Measurements from ENCODE around the gene GBX2.

GBX2 gene

DNA sequence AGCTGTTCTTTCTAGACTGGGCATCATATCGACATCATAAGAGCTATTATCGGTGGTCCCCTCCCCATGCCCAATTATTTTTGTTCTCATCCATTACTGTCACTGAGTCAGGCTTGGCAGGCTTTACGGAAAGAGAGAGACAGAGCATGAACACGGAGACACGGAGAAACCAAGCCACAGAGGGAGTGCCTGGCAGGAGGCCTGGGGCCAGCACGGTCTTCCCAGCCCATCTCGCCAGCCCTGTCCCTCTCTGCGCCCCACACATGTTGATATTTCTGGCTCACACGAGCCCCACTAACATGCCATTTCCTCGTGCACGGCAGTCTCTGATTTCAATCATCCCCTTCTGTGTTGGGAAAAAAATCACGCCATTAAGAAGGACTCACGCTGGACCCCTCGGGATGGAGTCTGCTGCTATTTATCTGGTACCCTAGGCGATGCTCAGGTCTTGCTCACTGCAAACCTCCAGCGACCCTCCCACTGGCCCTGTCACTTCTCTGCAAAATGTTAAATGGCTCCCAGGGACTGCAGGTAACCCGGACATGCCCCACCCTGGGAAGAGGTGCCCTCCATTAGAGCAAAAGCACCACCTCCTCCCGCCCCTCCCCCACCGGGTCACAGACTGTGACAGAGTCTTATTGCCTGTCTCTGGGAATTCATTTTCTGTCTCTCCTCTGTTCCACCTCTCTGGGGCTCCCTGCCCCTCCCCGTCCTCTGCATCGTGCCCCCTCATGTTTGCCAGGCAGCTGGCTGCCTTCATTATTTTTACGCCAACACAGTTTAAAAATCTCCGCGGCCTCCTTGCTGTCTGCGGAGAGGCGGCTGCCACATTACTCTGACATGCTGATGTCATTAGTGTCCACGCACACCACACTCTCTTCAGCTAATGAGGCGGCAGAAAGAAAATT lies 40.1 kb upstream of the GBX2 start:
- Histone ChIP-seq H3K27me3 (ENCODE audit: control insufficient read depth, insufficient read depth, low read length) (no peaks in the 10 kb centered on the region), H3K4me3 (ENCODE audit: low read depth, low read length) (no peak overlapping the region), H3K27ac (ENCODE audit: low read depth, low read length) (no peak overlapping the region), H3K9ac (ENCODE audit: low read length) (no peak overlapping the region), H3K36me3 (ENCODE audit: control insufficient read depth, insufficient read depth, low read length) (no peaks in the 10 kb centered on the region), H3K4me1 (ENCODE audit: control insufficient read depth, insufficient read depth, low read length) (peaks cover 21% of the 10 kb centered on the region), H3K9me3 (ENCODE audit: control insufficient read depth, insufficient read depth, low read depth, low read length) (no peaks in the 10 kb centered on the region; the same call in 1 of the 2 replicates)

DNA sequence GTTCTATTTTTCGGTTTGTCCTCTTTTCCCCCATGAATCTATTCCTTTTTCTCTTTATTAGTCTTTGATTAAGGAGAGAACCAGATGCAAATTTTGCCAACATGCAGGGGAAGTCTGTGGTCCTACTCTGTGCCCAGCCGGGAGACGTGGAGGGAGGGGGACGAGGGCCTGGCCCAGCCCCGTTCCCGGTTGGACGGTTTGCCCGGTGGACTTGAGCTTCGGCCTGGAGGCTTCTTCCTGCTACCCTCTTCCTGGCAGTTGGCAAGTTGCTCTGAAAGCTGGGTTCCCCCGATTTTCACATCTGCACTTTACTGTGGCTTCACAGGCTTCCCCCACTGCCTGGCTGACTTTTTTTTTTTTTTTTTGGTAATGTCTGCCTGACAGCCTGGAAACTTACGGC lies 39.3 kb upstream of the GBX2 start:
- H3K9ac ChIP-seq (ENCODE audit: low read length), result no peak overlapping the region
- no peaks in the 10 kb centered on the region for H3K36me3 ChIP-seq (ENCODE audit: control insufficient read depth, insufficient read depth, low read length)
- no peaks in the 10 kb centered on the region; the same call in 1 of the 2 replicates for H3K9me3 ChIP-seq (ENCODE audit: control insufficient read depth, insufficient read depth, low read depth, low read length)
- no peak overlapping the region for H3K27ac ChIP-seq (ENCODE audit: low read depth, low read length)
- H3K4me3 ChIP-seq (ENCODE audit: low read depth, low read length), result no peak overlapping the region
- peaks cover 21% of the 10 kb centered on the region for H3K4me1 ChIP-seq (ENCODE audit: control insufficient read depth, insufficient read depth, low read length)
- no peaks in the 10 kb centered on the region for H3K27me3 ChIP-seq (ENCODE audit: control insufficient read depth, insufficient read depth, low read length)

DNA sequence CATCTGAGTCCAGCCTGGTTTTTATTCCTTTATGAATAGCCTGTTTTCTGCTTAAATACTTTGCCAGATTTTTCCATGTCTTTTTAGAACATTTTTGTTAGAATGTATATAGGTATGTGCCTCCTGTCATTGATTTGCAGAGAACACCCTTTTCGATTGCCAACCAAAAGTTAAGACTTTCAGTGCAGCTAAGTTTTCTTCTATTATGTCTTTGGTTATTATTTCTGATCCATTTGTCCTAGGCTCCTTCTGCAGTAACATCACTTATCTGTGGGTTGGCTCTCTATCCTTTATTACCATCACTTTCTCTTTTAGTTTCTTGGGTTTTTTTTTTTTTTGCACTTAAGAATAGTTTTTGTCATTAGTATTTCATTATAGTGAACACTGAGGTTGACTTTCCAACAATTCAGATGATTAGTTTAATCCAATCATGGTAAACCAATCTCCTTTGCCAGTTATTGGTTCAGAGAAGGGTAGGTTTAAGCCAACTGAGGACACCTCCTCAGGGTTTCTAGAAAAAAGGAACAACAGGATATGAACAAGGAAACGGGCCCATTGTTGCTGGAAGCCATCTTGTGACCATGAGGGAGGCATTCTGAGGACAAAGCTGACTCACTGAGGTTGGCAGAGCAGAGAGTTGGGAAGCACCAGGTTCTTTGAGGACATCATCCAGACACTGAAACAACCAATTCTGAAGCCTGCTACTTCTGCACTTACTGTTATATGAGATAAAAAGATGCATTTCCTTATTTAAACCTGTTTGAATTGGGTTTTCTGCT lies 37.9 kb upstream of the GBX2 start:
- H3K4me1 ChIP-seq (ENCODE audit: control insufficient read depth, insufficient read depth, low read length), result peaks cover 21% of the 10 kb centered on the region
- H3K27ac ChIP-seq (ENCODE audit: low read depth, low read length), result no peak overlapping the region
- no peaks in the 10 kb centered on the region; the same call in 1 of the 2 replicates for H3K9me3 ChIP-seq (ENCODE audit: control insufficient read depth, insufficient read depth, low read depth, low read length)
- H3K36me3 ChIP-seq (ENCODE audit: control insufficient read depth, insufficient read depth, low read length), result no peaks in the 10 kb centered on the region
- no peak overlapping the region for H3K4me3 ChIP-seq (ENCODE audit: low read depth, low read length)
- no peaks in the 10 kb centered on the region for H3K27me3 ChIP-seq (ENCODE audit: control insufficient read depth, insufficient read depth, low read length)
- no peak overlapping the region for H3K9ac ChIP-seq (ENCODE audit: low read length)

DNA sequence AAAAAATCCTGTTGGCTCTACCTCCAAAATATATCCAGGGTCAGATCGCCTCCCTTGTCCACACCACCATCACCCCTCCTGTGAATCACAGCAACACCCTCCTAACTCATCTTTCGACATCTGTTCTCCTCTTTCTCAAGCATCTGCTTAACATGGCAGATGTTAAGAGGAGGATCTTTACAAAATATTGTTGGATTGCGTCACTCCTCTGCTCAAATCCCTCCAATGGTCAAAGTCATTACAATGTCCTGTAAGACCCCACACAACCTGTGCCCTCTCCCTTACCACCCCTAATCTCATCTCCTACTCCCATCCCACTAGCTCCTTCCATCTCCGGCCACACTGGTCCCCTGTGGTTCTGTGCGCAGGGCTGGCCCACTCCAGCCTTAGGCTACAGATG lies 36.8 kb upstream of the GBX2 start:
- Histone ChIP-seq H3K36me3 (ENCODE audit: control insufficient read depth, insufficient read depth, low read length) (no peaks in the 10 kb centered on the region), H3K27me3 (ENCODE audit: control insufficient read depth, insufficient read depth, low read length) (no peaks in the 10 kb centered on the region)

DNA sequence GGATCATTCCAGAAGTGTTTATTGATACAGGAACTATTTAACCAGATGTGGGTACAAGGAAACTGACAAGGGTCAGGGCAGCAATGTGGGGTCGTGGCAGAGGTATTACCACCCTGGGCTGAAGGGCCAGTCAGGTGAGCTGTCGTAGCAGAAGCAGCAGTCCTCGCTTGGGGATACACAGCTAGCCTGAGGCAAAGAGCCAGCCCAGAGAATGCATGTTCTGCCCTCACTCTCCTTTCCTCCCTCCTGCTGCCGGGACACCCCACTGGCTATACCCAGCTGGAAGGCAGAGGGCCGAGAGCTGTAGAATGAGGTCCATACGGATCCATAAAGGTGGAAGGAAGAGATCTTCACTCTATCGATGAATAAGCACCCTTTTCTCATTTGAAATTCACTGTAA lies 32.2 kb upstream of the GBX2 start:
- Histone ChIP-seq H3K9ac (ENCODE audit: low read length) (no peak overlapping the region), H3K4me1 (ENCODE audit: control insufficient read depth, insufficient read depth, low read length) (no peaks in the 10 kb centered on the region), H3K4me3 (ENCODE audit: low read depth, low read length) (no peak overlapping the region), H3K27ac (ENCODE audit: low read depth, low read length) (no peak overlapping the region), H3K36me3 (ENCODE audit: control insufficient read depth, insufficient read depth, low read length) (no peaks in the 10 kb centered on the region), H3K27me3 (ENCODE audit: control insufficient read depth, insufficient read depth, low read length) (no peaks in the 10 kb centered on the region), H3K9me3 (ENCODE audit: control insufficient read depth, insufficient read depth, low read depth, low read length) (no peaks in the 10 kb centered on the region; the same call in 1 of the 2 replicates)

More for the DNA sequence above, 36.8 kb upstream of the GBX2 start:
- H3K27ac ChIP-seq (ENCODE audit: low read depth, low read length), result no peak overlapping the region
- peaks cover 15% of the 10 kb centered on the region; the same call in 1 of the 2 replicates for H3K4me1 ChIP-seq (ENCODE audit: control insufficient read depth, insufficient read depth, low read length)
- no peaks in the 10 kb centered on the region; the same call in 1 of the 2 replicates for H3K9me3 ChIP-seq (ENCODE audit: control insufficient read depth, insufficient read depth, low read depth, low read length)
- no peak overlapping the region for H3K9ac ChIP-seq (ENCODE audit: low read length)
- H3K4me3 ChIP-seq (ENCODE audit: low read depth, low read length), result no peak overlapping the region

DNA sequence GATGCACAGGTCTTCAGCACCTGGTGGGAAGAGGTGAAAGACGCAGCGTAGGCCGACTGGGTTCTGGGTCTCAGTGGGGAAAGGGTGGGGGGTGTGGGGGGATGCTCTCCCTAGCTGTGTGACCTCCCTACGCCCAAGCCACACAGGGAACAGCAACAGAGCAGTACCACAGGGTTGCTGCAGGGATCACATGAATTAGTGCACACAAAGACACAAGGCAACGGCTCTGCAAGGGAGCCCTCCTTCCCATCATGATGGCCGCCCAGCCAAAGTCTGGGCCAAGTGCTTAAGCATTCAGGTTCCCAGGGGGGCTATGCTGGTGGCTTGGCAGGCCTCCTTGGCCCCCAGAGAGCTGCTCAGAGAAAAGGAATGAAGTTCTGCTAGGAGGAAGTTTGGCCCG lies 28.2 kb upstream of the GBX2 start:
- Histone ChIP-seq H3K27ac (ENCODE audit: low read depth, low read length) (no peak overlapping the region), H3K9me3 (ENCODE audit: control insufficient read depth, insufficient read depth, low read depth, low read length) (no peaks in the 10 kb centered on the region), H3K4me1 (ENCODE audit: control insufficient read depth, insufficient read depth, low read length) (no peaks in the 10 kb centered on the region), H3K27me3 (ENCODE audit: control insufficient read depth, insufficient read depth, low read length) (no peaks in the 10 kb centered on the region), H3K36me3 (ENCODE audit: control insufficient read depth, insufficient read depth, low read length) (no peaks in the 10 kb centered on the region), H3K9ac (ENCODE audit: low read length) (no peak overlapping the region), H3K4me3 (ENCODE audit: low read depth, low read length) (no peak overlapping the region)

DNA sequence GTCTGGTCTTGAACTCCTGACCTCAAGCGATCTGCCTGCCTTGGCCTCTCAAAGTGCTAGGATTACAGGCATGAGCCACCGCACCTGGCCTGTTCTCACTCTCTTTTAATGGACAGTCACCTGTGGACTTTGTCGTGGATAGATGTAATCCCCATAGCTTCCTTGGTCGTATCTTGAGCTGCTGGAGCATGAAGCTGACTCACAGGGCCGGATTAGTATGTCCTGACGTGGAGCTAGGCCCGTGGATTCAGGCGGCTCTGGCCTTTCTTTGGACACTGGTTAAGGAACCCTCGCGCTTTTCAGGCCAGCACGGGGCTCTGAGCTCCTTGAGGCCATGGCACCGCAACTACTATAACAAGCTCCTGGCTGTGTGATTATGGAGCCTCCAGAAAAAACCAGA lies 27.5 kb upstream of the GBX2 start:
- no peaks in the 10 kb centered on the region for H3K9me3 ChIP-seq (ENCODE audit: control insufficient read depth, insufficient read depth, low read depth, low read length)

DNA sequence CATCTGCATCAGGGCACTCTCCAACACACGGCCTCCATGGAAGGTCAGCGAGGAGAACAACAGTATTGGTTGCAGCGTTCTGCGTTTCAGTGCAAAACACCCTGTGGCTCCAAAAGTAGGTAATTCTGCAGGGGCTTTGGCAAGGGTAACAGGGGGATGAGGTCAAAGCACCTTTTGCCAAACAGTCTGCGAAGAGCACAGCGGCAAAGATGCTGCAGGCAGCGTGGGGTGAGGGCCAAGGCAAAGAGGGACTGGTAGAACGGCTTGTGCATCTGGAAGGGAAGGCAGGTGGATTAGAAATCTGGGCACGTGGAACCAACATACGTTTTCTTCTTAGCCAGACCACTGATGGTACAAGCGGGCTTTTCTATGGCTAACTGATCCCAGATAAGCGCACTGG lies 26.6 kb upstream of the GBX2 start:
- Histone ChIP-seq H3K27me3 (ENCODE audit: control insufficient read depth, insufficient read depth, low read length) (no peaks in the 10 kb centered on the region), H3K4me3 (ENCODE audit: low read depth, low read length) (no peak overlapping the region), H3K9ac (ENCODE audit: low read length) (no peak overlapping the region), H3K27ac (ENCODE audit: low read depth, low read length) (no peak overlapping the region), H3K9me3 (ENCODE audit: control insufficient read depth, insufficient read depth, low read depth, low read length) (no peaks in the 10 kb centered on the region), H3K4me1 (ENCODE audit: control insufficient read depth, insufficient read depth, low read length) (no peaks in the 10 kb centered on the region), H3K36me3 (ENCODE audit: control insufficient read depth, insufficient read depth, low read length) (no peaks in the 10 kb centered on the region)

More for the DNA sequence above, 27.5 kb upstream of the GBX2 start:
- Histone ChIP-seq H3K27me3 (ENCODE audit: control insufficient read depth, insufficient read depth, low read length) (no peaks in the 10 kb centered on the region), H3K9ac (ENCODE audit: low read length) (no peak overlapping the region), H3K4me3 (ENCODE audit: low read depth, low read length) (no peak overlapping the region), H3K4me1 (ENCODE audit: control insufficient read depth, insufficient read depth, low read length) (no peaks in the 10 kb centered on the region), H3K36me3 (ENCODE audit: control insufficient read depth, insufficient read depth, low read length) (no peaks in the 10 kb centered on the region), H3K27ac (ENCODE audit: low read depth, low read length) (no peak overlapping the region)

DNA sequence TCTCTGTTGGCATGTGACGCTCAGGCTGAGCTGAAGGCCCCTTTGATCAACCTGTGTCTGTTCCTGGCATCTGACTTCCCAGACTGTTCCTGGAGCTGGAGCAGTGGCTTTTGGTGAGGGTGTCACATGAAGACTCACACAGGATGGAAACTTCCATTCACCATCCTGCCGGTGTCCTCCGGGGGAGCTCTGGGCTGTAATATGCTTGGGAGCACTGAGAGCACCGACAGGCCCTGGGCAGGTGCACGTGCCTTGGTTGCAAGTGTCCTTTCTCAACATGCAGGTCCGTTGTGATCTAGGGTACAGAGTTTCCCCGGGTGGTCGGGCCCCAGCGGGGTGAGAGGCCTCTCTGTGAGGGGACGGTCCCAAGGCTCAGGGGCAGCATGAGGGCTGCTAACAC lies 24.8 kb upstream of the GBX2 start:
- H3K9me3 ChIP-seq (ENCODE audit: control insufficient read depth, insufficient read depth, low read depth, low read length), result no peaks in the 10 kb centered on the region
- no peak overlapping the region for H3K9ac ChIP-seq (ENCODE audit: low read length)
- H3K27me3 ChIP-seq (ENCODE audit: control insufficient read depth, insufficient read depth, low read length), result no peaks in the 10 kb centered on the region
- H3K4me3 ChIP-seq (ENCODE audit: low read depth, low read length), result no peak overlapping the region
- H3K4me1 ChIP-seq (ENCODE audit: control insufficient read depth, insufficient read depth, low read length), result no peaks in the 10 kb centered on the region
- H3K27ac ChIP-seq (ENCODE audit: low read depth, low read length), result no peak overlapping the region
- no peaks in the 10 kb centered on the region for H3K36me3 ChIP-seq (ENCODE audit: control insufficient read depth, insufficient read depth, low read length)

DNA sequence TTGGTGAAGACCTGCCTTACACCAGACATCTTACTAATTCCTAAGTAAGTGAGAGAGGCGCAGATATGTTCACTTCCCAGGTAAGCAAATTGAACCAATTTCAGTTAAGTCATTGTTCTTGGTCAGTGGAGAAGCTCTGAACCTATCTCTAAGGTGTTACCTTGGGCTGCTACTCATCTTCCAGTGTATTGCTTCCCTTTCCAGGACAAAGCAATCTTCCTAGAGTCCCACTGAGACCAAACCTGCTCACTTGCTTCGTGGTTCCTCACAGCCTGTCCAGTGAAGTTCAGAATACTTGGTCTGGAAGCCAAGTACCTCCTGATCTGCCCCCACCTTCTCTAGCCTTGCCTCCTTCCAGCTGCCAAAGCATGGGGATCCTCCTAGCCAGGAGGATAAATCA lies 22.5 kb upstream of the GBX2 start:
- Histone ChIP-seq H3K27me3 (ENCODE audit: control insufficient read depth, insufficient read depth, low read length) (no peaks in the 10 kb centered on the region), H3K27ac (ENCODE audit: low read depth, low read length) (no peak overlapping the region), H3K4me3 (ENCODE audit: low read depth, low read length) (no peak overlapping the region), H3K9ac (ENCODE audit: low read length) (no peak overlapping the region), H3K9me3 (ENCODE audit: control insufficient read depth, insufficient read depth, low read depth, low read length) (peaks cover 2% of the 10 kb centered on the region; the same call in 1 of the 2 replicates), H3K36me3 (ENCODE audit: control insufficient read depth, insufficient read depth, low read length) (no peaks in the 10 kb centered on the region), H3K4me1 (ENCODE audit: control insufficient read depth, insufficient read depth, low read length) (no peaks in the 10 kb centered on the region)

DNA sequence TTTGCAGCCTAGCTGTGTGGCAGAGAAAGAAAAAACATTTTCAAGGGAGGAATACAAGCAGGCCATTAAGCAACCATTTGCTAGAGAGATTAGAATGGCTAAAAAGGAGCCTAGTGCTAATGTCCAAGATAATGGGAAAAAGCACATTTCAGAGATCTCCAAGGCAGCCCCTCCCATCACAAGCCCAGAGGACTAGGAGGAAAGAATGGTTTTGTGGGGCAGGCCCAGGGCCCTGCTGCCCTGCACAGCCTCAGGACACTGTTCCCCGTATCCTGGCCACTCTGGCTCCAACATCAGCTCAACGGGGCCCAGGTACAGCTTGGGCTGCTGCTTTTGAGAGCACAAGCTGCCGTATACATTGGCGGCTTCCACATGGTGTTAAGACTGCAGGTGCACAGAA lies 16.5 kb upstream of the GBX2 start:
- H3K4me1 ChIP-seq (ENCODE audit: control insufficient read depth, insufficient read depth, low read length), result peaks cover 9% of the 10 kb centered on the region; the same call in 1 of the 2 replicates
- H3K4me3 ChIP-seq (ENCODE audit: low read depth, low read length), result no peak overlapping the region
- H3K9me3 ChIP-seq (ENCODE audit: control insufficient read depth, insufficient read depth, low read depth, low read length), result peaks cover 19% of the 10 kb centered on the region
- H3K9ac ChIP-seq (ENCODE audit: low read length), result no peak overlapping the region
- peaks cover 9% of the 10 kb centered on the region; the same call in 1 of the 2 replicates for H3K27me3 ChIP-seq (ENCODE audit: control insufficient read depth, insufficient read depth, low read length)
- H3K27ac ChIP-seq (ENCODE audit: low read depth, low read length), result no peak overlapping the region
- H3K36me3 ChIP-seq (ENCODE audit: control insufficient read depth, insufficient read depth, low read length), result no peaks in the 10 kb centered on the region
